HG03135 (cell line): ENCODE measurements around the gene WDPCP.
"Not testable (repeated sequence)": the region's sequence is repeated elsewhere in the genome, so short reads cannot be mapped to it uniquely, and the experiment has no call there.

Experiments used
- ATAC-seq: cut with Tn5 transposase; IDR thresholded peaks from one replicate; pipeline ENCODE4 v1.9.1; 2021; ENCODE audit warnings: mild to moderate bottlenecking, moderate library complexity; ENCODE audit not compliant: unreplicated experiment

Gene WDPCP

DNA sequence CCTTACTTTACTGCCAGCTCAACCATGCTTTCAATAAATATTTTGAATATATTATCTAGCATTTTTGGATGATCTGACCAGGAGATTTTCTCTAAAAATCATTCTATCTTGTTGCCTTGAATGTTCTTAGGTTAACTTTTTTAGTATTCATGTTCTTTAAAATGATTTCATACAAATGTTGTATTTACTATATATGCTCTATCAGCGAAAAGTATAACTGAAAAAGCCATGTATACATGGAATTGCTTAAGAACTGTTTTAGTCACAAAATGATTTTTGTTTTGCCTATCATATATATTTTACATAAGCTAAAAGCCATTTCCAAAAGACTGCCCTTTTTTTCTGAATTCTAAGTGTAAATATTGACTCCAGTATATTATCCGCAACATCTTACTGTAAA, 213.9 kb downstream of the WDPCP start:
- ATAC-seq: no peak

DNA sequence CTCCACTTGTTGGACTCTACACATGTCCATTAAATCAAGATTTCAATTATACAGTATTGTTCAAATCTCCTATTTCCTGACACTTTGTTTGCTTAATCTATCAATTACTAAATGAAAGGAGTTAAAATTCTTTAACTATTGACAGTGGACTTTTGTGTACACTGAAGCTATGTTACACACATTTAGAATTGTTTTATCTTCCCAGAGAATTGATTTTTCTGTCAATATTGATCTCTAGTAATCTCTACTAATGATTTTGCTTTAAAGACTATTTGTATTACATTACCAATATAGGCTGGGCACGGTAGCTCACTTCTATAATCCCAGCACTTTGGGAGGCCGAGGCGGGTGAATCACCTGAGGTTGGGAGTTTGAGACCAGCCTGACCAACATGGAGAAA, 215.7 kb downstream of the WDPCP start:
- no peak for ATAC-seq

DNA sequence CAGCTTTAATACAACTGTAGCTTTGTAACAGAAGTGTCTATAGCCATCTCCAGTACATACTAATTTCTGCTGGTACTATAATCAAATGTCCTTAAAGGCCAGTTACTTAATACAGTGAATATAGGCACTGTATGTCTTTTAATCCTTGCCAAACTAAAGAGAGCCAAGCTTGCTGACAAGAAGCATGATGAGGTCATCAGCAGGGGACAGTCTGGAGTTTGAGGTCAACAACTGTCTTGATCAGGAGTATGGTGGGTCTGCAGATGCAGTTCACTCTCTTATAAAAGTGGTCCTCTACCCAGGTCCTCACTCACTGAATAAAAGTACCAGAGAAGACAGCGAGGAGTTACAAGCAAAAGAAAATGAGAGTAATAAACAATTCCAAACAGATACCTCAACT, 219.1 kb downstream of the WDPCP start:
- no peak for ATAC-seq

DNA sequence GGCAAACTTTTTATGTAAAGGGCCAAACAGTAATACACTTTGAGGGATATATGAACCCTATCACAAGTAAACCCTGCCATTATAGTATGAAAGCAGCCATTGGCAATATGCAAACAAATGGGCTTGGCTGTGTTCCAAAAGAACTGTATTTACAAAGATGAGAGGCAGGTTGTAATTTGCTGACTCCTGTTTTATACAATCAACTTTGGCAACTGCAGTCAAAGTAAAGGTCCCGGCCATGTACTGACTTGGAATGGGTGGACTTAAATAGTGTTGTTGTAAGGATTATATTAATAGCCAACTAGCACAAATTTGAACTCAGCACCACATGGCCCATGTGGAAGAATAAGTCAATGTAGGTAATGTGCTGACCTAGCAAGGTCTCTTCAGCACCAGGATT, 223.4 kb downstream of the WDPCP start:
- ATAC-seq: no peak

DNA sequence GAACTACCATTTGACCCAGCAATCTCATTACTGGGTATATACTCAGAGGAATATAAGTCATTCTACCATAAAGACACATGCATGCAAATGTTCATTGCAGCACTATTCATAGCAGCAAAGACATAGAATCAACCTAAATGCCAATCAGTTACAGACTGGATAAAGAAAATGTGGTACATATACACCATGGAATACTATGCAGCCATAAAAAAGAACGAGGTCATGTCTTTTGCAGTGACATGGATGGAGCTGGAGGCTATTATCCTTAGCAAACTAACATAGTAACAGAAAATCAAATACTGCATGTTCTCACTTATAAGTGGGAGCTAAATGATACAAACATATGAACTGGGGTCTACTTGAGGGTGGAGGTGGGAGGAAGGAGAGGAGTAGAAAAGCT, 230.6 kb downstream of the WDPCP start:
- not testable (repeated sequence) for ATAC-seq

DNA sequence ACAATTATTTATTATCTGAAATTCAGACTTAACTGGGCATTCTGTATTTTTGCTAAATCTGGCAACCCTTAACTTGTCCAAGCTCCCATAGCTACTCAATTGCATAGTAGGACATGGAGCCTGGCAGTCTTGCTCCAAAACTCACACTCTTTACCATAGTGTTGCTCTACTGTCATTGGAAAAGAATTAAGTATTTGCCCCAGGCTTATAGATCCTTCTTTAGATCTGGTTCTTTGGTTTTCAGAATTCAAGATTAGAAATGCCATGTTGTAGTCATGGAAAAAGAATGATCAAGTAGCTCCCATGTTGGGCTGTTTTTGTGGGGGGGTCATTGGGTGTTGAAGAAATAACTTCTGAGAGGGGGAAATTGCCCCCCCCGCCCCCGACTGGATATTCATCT, 240.9 kb downstream of the WDPCP start:
- ATAC-seq: no peak

DNA sequence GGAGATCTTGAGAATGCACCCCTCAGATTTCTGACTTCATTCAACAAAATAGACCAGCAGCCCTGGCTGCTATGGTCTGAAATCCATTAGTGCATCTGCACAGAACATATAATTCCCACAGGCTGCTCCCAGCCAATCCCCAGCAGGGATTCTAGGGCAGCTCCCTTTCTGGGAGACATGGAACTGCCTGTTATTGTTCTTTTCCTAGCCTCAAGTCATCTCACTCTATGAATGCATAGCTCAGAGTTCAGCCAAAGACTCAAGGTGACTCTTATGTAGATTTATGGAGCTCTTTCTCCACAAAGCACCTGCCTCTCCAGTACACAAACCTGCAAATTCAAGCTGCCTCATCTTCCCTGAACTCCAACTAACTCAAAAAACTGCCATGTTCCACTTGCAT, 241.9 kb downstream of the WDPCP start:
- no peak for ATAC-seq

DNA sequence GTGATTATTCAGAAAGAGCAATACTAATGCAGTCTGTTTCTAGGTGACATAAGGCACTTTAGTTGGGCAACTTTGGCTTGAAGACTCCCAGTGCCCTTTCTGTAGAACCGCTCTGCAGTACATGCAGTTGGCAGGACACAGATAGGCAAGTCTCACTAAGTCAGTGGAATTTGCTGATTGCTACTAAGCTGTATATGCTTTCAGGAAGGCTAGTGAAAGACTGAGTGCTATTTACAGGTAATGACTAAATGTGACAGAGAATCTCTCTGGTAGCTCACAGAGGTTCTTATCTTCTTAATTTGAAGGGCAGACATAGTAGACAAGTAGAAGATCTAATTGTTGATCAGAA, 243.0 kb downstream of the WDPCP start:
- ATAC-seq: no peak

DNA sequence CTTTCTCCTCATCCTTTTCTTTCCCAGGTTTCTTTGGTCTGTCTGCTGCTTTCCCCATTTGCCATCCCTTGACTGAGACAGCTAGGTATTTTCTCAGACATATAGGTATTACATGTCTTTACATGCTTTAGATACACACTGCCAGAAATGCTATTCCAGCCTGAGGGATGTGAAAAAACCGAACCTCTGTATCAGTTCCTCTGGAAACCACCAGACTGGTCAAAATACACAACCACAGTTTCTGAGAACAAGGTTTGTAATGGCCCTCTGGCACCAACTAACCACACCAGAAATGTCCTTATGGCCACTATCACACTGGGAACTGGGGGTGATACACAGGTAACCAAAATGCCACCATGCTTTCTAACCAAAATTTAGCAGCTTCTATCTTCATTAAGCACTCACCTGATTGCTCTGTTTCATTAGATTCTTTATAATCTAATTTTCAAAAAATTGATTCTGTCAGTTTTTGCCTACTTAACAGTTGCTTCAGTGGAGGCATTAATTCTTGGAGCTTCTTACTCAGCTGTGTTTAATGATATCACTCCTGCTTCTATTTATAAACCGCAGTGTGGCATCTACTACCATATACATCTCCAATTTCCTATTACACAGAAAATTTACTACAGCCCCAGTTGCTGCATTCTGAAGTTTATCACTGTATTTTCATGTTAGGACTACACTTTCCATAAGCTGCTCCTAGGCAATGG, 243.5 kb downstream of the WDPCP start:
- ATAC-seq: no peak

DNA sequence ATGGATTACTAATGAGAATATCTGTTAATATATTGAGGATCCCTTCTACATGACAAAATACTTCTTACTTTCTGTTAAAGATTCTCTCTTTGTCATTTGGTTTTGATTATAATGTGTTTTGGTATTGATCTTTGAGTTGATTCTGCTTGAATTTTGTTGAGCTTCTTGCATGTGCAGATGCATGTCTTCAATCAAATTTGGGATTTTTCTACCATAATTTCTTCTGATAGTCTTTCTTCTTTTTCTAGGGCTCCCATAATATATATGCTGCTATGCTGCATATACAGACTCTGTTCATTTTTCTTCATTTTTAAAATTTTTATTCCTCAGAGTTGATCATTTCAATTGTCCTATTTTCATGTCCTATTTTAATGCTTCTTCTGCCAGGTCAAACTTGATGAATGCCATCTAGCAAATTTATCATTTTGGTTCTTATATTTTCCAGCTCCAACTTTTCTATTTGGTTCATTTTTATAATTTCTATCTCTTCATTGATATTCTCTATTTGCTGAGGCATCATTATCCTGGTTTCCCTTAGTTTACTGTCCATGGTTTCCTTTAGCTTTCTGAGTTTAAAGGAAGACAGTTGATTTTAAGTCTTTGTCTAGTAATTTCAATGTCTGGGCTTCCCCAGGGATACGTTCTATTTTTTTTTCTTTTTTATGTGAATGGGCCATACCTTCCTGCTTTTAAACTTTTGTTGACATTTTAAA, 244.7 kb downstream of the WDPCP start:
- ATAC-seq: no peak

DNA sequence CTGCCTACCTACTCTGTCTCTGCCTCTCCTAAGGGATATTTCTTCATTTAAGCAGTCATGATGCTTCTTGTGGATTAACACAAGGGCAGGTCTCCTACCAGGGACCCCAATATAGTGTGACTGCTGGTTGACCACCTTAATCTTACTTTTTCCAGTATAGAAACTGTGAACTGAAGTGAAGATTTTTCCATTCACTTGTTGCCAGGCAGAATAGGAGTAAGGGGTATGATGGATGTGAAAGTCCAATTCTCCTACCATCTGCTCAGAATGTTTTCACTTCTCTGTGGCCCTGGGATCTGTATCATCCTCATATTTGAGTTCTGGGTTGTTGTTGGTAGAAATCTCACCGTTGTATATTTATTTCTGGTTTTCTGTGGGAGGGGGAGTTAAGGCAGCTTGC, 247.8 kb downstream of the WDPCP start:
- no peak for ATAC-seq

DNA sequence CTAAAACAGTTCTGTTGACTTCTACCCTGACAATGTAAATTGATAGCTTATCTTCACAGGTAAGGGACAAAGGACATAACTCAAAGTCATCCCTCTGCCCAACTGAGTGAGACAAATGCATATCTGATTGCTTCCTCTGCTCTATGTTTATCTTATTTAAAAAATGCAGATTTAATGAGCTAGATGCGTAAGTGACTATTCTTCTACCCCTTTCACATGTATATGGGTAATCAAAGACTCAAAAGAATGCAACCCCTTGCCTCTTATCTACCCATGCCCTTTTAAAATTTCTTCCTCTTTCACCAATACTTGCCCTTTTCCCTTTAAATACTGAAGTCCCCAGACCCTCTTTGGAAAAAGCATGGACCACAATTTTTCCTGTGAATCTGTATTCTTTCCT, 253.4 kb downstream of the WDPCP start:
- no peak for ATAC-seq

DNA sequence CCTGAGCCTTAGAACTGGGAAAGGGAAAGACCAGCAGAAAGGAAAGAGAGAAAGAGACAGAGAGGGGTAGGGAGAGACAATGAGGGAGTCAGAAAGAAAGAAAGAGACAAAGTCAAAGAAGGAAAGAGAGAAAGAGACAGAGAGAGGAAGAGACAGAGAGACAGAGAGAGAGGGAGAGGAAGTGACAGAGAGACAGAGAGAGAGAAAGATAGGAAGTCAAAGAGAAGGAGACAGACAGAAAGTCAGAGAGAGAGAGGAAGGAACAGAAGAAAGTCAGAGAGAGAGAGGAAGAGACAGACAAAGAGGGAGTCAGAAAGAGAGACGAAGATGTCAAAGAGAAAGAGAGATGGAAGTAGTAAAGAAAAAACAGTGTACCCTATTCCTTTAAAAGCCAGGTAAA, 261.8 kb downstream of the WDPCP start:
- ATAC-seq: no peak

DNA sequence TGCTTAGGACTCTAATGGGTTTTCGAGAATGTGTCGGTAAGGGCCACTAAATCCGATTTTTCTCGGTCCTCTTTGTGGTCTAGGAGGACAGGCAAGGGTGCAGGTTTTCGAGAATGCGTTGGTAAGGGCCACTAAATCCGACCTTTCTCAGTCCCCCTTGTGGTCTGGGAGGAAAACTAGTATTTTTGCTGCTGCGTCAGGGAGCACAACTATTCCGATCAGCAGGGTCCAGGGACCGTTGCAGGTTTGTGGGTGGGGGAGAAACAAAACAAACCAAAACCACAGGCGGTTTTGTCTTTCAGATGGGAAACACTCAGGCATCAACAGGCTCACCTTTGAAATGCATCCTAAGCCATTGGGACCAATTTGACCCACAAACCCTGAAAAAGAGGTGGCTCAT, 264.6 kb downstream of the WDPCP start:
- ATAC-seq: not testable (repeated sequence)

DNA sequence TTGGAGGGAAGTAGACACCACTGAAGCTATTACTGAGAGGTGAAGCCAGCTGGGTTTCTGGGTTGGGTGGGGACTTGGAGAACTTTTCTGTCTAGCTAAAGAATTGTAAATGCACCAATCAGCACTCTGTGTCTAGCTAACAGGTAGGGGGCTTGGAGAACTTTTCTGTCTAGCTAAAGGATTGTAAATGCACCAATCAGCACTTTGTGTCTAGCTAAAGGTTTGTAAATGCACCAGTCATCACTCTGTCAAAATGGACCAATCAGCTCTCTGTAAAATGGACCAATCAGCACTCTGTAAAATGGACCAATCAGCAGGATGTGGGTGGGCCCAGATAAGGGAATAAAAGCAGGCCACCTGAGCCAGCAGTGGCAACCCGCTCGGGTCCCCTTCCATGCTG, 266.3 kb downstream of the WDPCP start:
- ATAC-seq: not testable (repeated sequence)

DNA sequence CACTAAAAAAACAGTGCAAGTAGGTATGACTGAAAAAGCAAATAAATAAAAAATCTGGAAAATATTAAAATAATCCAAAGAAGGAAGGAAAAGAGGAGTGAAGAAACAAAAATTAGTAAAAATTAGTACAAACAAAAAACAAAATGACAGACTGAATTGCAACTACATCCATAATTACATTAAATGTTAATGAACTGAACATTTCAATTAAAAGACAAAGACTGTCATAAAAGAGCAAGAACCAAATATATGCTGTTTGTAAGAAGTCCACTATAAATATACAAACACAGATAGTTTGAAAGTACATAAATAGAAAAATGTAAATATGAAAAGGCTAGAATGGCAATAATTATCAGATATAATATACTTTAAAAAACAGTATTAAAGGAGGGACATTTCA, 267.6 kb downstream of the WDPCP start:
- no peak for ATAC-seq

DNA sequence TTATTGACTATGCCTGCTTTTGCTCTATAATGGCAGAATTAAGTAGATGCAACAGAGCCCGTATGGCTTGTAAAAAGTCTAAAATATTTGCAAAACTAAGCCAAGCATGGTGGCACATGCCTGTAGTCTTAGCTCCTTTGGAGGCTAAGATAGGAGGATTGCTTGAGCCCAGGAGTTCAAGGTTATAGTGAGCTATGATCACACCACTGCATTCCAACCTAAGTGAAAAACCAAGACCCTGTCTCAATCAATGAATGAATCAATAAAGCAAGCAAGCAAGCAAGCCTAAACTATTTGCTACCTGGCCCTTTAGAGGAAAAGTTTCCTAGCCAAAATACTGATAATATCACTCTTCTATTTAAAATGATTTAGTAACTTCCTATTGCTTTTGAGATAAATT, 277.7 kb downstream of the WDPCP start:
- no peak for ATAC-seq

DNA sequence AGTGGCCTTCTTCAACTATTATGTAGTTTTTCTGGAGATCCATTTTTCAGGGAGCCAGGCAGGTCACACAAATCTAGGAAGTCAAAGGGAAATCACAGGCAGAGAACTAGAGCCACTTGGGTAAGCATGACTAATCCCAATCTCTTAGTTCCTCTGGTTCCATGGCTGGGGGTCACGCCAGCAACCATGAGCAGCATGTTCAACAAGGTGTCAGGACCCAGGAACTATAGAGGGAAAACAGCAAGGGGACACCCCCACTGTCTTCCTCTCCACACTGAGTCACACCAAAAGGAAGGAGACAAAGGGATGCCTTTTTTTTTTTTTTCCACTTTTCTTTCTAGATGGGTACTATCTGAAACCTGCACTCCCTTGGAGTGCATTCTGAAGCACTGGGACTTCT, 286.8 kb downstream of the WDPCP start:
- ATAC-seq: no peak

DNA sequence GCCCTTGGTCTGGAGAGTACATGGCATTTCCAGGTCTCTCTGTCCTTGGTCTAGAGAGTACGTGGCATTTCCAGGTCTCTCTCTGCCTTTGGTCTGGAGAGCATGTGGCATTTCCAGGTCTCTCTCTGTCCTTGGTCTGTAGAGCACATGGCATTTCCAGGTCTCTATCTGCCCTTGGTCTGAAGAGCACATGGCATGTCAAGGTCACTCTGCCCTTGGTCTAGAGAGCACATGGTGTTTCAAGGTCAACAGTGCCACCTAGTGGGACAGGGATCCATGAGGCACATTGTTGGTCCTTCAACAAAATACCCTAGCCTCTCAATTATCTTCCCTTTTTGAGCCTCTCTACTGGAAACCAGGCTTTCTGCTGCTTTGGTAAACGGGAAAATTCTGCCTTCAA, 287.4 kb downstream of the WDPCP start:
- no peak for ATAC-seq

DNA sequence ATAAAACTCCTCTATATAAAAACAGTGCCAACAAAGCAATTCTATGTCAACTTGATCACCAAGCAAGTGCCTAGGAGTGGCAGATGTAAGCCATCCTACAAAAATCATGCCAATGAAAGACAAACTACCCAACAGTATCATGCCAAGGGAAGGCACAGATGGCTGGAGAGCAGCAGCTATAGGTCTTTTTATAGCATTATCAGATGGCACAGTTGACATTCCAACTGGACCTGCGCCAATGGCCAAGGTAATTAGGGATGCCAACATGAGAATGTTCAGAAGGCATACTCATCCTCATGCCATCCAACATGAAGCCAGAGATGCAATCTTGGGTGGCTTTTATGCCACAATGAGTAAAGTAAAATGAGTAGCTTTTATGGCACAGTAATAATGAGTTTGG, 300.3 kb downstream of the WDPCP start:
- ATAC-seq: no peak

DNA sequence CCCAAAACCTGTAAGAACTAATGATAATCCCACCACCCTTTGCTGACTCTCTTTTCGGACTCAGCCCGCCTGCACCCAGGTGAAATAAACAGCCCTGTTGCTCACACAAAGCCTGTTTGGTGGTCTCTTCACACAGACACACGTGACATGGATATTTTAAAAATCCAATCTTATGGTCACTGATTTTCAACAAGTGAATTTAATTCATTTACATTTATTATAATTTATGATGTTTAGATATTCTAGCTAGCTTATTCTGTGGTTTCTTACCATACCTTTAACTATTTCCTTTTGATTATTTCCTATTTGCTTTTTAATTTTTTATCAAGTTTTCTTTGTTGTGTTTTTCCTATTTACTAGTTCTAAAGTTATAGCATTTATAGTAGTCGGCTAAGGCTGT, 301.8 kb downstream of the WDPCP start:
- ATAC-seq: not testable (repeated sequence)

DNA sequence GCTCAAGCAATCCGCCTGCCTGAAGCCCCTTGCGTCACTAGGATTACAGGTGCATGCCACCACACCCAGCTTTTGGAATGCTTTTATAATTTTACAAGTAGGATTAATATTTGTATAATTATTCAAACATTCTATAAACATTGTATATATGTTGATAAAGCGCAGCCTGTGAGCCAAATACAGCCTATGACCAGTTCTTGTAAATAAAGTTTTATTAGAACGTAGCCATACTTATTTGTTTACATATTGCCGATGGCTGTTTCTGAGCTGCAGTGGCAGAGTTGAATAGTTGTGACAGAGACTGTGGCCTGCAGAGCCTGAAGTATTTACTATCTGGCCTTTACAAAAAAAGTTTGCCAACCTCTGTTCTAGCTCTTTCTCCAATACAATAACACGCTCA, 305.0 kb downstream of the WDPCP start:
- ATAC-seq: no peak

DNA sequence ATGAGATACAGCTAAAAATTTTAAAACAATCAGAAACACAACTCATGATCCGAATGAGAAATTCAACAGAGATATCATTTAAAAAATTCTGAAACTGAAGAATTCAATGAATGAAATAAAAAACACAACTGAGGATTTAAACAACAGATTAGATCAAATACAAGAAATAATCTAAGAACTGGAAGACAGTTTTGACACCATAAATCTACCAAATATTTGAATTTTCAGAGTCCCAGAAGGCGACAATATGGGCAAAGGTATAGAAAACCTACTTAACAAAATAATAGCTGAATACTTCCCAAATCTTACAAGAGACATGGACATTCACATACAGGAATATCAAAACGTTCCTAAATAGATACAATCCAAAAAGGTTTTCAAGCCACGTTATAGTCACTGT, 315.7 kb downstream of the WDPCP start:
- ATAC-seq: no peak
